ENCODE data around the gene ACMSD. TPM values are rescaled to one million over a fixed set of nuclear protein-coding genes. Genes with fewer than 3 reads are reported as not detected.

ACMSD gene
- total and polyA plus RNA-seq, 10 of the 15 experiments (the other 5 are each of a cell fraction or from before 2014, with no cell fraction given): 0.08 TPM; not detected in 9

DNA sequence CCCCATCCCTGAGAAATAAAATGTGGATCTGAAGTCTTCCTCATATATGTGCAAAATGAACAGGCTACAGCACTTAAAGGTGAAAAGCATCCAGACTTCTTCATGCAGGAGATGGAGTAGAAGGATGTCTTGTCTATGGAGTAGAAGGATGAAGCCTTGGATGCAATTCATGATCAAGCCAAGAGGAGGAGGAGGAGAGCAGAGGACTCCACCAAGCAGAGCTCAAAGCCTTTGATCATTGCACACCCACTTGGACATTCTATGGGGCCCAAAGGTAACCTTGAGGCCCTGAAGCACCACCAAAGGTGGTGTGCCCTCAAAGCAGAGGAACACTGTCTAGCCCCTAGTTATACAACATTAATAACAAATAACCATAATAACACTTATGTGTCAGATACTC, 17.3 kb downstream of the ACMSD start:
- no peaks in the 10 kb centered on the region for H3K4me1 ChIP-seq (ENCODE audit: control insufficient read depth, insufficient read depth, low read length)
- ChIA-PET SMC1A (ENCODE audit: uncharacterized antibody, unreplicated experiment) (no interaction called here), RAD21 (ENCODE audit: unreplicated experiment) (no interaction called here), CTCF (no interaction called here), POLR2A (no interaction called here)
- FAIRE-seq (no peak), DNase-seq (ENCODE audit: low read depth, low spot score) (no peak), ATAC-seq (no peak)
- no peaks in the 10 kb centered on the region for H3K36me3 ChIP-seq (ENCODE audit: control insufficient read depth in 2 of 2, insufficient read depth in 2 of 2, low read length in 1 of 2)
- in situ Hi-C loops (cut with MboI) (no loop called here), intact Hi-C loops (cut with micrococcal nuclease; ENCODE audit: unreplicated experiment) (no loop called here)
- H4K20me1 ChIP-seq (ENCODE audit: control insufficient read depth, insufficient read depth): no peaks in the 10 kb centered on the region
- no peak overlapping the region for H3K9ac ChIP-seq (ENCODE audit: control insufficient read depth, insufficient read depth, low read length)
- H3K9me3 ChIP-seq (replicated peaks; ENCODE audit: control insufficient read depth, insufficient read depth, low read length): no peaks in the 10 kb centered on the region
- no peak overlapping the region for H2AFZ ChIP-seq (ENCODE audit: control insufficient read depth, low read depth, low read length)
- no peaks in the 10 kb centered on the region for H3K79me2 ChIP-seq (ENCODE audit: control insufficient read depth, insufficient read depth, low read length)
- no peak overlapping the region for H3K27ac ChIP-seq (ENCODE audit: control insufficient read depth, insufficient read depth)
- H3K4me2 ChIP-seq (ENCODE audit: control insufficient read depth, insufficient read depth): no peak overlapping the region
- no peaks in the 10 kb centered on the region for H3K27me3 ChIP-seq (replicated peaks in 1 of 2; ENCODE audit: control insufficient read depth in 2 of 2, insufficient read depth in 2 of 2, low read length in 1 of 2)
- BruUV-seq (replicated peaks): no TSS peak
- H3K4me3 ChIP-seq: no peak overlapping the region
- no peak for TF ChIP-seq STAT3 (IDR thresholded peaks at IDR 0.05; ENCODE audit: low read depth, low read length)
- TF ChIP-seq MXI1 (IDR thresholded peaks at IDR 0.05; ENCODE audit: low read depth, low read length): no peak
- TF ChIP-seq, protein P1, sequence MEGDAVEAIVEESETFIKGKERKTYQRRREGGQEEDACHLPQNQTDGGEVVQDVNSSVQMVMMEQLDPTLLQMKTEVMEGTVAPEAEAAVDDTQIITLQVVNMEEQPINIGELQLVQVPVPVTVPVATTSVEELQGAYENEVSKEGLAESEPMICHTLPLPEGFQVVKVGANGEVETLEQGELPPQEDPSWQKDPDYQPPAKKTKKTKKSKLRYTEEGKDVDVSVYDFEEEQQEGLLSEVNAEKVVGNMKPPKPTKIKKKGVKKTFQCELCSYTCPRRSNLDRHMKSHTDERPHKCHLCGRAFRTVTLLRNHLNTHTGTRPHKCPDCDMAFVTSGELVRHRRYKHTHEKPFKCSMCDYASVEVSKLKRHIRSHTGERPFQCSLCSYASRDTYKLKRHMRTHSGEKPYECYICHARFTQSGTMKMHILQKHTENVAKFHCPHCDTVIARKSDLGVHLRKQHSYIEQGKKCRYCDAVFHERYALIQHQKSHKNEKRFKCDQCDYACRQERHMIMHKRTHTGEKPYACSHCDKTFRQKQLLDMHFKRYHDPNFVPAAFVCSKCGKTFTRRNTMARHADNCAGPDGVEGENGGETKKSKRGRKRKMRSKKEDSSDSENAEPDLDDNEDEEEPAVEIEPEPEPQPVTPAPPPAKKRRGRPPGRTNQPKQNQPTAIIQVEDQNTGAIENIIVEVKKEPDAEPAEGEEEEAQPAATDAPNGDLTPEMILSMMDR (IDR thresholded peaks at IDR 0.05 in 2 of 3, conservative IDR thresholded peaks at IDR 0.05 in 1 of 3; ENCODE audit: control insufficient read depth in 2 of 3, extremely low read depth in 1 of 3, insufficient read depth in 1 of 3, low read depth in 3 of 3, low read length in 3 of 3): no peak
- TF ChIP-seq TBL1XR1 (IDR thresholded peaks at IDR 0.05; ENCODE audit: low read depth, low read length): no peak
- TF ChIP-seq SUZ12 (IDR thresholded peaks at IDR 0.05; ENCODE audit: unreplicated experiment): no peak
- no peak for TF ChIP-seq NFYA (IDR thresholded peaks at IDR 0.05; ENCODE audit: borderline replicate concordance, low read depth, low read length)
- no peak for TF ChIP-seq SMARCA5 (IDR thresholded peaks at IDR 0.05)
- TF ChIP-seq, protein P2, sequence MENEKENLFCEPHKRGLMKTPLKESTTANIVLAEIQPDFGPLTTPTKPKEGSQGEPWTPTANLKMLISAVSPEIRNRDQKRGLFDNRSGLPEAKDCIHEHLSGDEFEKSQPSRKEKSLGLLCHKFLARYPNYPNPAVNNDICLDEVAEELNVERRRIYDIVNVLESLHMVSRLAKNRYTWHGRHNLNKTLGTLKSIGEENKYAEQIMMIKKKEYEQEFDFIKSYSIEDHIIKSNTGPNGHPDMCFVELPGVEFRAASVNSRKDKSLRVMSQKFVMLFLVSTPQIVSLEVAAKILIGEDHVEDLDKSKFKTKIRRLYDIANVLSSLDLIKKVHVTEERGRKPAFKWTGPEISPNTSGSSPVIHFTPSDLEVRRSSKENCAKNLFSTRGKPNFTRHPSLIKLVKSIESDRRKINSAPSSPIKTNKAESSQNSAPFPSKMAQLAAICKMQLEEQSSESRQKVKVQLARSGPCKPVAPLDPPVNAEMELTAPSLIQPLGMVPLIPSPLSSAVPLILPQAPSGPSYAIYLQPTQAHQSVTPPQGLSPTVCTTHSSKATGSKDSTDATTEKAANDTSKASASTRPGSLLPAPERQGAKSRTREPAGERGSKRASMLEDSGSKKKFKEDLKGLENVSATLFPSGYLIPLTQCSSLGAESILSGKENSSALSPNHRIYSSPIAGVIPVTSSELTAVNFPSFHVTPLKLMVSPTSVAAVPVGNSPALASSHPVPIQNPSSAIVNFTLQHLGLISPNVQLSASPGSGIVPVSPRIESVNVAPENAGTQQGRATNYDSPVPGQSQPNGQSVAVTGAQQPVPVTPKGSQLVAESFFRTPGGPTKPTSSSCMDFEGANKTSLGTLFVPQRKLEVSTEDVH (IDR thresholded peaks at IDR 0.05; ENCODE audit: low read depth, partially characterized antibody): no peak
- no peak for TF ChIP-seq IKZF1 (conservative IDR thresholded peaks at IDR 0.05)
- TF ChIP-seq, protein P3, sequence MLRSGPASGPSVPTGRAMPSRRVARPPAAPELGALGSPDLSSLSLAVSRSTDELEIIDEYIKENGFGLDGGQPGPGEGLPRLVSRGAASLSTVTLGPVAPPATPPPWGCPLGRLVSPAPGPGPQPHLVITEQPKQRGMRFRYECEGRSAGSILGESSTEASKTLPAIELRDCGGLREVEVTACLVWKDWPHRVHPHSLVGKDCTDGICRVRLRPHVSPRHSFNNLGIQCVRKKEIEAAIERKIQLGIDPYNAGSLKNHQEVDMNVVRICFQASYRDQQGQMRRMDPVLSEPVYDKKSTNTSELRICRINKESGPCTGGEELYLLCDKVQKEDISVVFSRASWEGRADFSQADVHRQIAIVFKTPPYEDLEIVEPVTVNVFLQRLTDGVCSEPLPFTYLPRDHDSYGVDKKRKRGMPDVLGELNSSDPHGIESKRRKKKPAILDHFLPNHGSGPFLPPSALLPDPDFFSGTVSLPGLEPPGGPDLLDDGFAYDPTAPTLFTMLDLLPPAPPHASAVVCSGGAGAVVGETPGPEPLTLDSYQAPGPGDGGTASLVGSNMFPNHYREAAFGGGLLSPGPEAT (IDR thresholded peaks at IDR 0.05; ENCODE audit: low read depth): no peak
- no peak for TF ChIP-seq WRNIP1 (IDR thresholded peaks at IDR 0.05; ENCODE audit: borderline replicate concordance, low read depth, low read length)
- TF ChIP-seq, protein P4, sequence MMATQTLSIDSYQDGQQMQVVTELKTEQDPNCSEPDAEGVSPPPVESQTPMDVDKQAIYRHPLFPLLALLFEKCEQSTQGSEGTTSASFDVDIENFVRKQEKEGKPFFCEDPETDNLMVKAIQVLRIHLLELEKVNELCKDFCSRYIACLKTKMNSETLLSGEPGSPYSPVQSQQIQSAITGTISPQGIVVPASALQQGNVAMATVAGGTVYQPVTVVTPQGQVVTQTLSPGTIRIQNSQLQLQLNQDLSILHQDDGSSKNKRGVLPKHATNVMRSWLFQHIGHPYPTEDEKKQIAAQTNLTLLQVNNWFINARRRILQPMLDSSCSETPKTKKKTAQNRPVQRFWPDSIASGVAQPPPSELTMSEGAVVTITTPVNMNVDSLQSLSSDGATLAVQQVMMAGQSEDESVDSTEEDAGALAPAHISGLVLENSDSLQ (IDR thresholded peaks at IDR 0.05): no peak
- no peak for TF ChIP-seq SIN3A (IDR thresholded peaks at IDR 0.05; ENCODE audit: low read depth, low read length)
- TF ChIP-seq ZNF217 (IDR thresholded peaks at IDR 0.05): no peak
- no peak for TF ChIP-seq NR2C1 (IDR thresholded peaks at IDR 0.05)
- TF ChIP-seq, protein P5, sequence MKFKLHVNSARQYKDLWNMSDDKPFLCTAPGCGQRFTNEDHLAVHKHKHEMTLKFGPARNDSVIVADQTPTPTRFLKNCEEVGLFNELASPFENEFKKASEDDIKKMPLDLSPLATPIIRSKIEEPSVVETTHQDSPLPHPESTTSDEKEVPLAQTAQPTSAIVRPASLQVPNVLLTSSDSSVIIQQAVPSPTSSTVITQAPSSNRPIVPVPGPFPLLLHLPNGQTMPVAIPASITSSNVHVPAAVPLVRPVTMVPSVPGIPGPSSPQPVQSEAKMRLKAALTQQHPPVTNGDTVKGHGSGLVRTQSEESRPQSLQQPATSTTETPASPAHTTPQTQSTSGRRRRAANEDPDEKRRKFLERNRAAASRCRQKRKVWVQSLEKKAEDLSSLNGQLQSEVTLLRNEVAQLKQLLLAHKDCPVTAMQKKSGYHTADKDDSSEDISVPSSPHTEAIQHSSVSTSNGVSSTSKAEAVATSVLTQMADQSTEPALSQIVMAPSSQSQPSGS (IDR thresholded peaks at IDR 0.05; ENCODE audit: low read length): no peak
- no peak for TF ChIP-seq CREM (IDR thresholded peaks at IDR 0.05; ENCODE audit: low read depth)

Data from GM12878 (cell line).